HL-60 (cell line): ENCODE results near the gene OSER1.

Source experiments
- POLR2AphosphoS5 ChIP-seq: IDR thresholded peaks from 2 replicates; pipeline ENCODE4 v1.6.1; 2012; ENCODE audit warnings: low read depth
- SPI1 ChIP-seq: IDR thresholded peaks from 2 replicates; pipeline ENCODE4 v1.6.1; 2012; ENCODE audit warnings: low read depth, mild to moderate bottlenecking, borderline replicate concordance
- TF ChIP-seq, protein P1 (sequence below): IDR thresholded peaks from 2 replicates; pipeline ENCODE4 v1.6.1; 2012; ENCODE audit warnings: low read depth; ENCODE audit not compliant: insufficient replicate concordance
- TF ChIP-seq, protein P2 (sequence below): IDR thresholded peaks from one replicate; pipeline ENCODE4 v1.5.1; 2011; ENCODE audit warnings: low read length, control low read depth, inconsistent platforms; ENCODE audit not compliant: insufficient read depth

DNA sequence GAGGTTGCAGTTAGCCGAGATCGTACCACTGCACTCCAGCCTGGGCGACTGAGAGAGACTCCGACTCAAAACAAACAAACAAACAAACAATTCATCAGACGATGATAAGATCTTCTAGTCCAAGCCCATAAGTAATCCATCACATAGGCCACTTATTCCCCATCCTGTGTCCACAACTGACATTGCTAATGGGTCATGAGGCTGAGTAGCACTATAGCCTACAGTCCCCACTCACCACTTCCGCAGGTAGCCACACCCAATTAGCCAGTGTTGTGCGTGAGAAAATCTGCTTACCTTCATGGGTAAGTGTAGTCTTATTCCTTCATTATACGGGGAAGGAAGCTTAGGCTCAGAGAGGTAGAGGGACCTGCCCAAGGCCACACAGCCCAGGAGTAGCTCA lies 36.7 kb downstream of the OSER1 start:
- TF ChIP-seq, protein P1, sequence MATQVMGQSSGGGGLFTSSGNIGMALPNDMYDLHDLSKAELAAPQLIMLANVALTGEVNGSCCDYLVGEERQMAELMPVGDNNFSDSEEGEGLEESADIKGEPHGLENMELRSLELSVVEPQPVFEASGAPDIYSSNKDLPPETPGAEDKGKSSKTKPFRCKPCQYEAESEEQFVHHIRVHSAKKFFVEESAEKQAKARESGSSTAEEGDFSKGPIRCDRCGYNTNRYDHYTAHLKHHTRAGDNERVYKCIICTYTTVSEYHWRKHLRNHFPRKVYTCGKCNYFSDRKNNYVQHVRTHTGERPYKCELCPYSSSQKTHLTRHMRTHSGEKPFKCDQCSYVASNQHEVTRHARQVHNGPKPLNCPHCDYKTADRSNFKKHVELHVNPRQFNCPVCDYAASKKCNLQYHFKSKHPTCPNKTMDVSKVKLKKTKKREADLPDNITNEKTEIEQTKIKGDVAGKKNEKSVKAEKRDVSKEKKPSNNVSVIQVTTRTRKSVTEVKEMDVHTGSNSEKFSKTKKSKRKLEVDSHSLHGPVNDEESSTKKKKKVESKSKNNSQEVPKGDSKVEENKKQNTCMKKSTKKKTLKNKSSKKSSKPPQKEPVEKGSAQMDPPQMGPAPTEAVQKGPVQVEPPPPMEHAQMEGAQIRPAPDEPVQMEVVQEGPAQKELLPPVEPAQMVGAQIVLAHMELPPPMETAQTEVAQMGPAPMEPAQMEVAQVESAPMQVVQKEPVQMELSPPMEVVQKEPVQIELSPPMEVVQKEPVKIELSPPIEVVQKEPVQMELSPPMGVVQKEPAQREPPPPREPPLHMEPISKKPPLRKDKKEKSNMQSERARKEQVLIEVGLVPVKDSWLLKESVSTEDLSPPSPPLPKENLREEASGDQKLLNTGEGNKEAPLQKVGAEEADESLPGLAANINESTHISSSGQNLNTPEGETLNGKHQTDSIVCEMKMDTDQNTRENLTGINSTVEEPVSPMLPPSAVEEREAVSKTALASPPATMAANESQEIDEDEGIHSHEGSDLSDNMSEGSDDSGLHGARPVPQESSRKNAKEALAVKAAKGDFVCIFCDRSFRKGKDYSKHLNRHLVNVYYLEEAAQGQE, result no peak
- TF ChIP-seq, protein P2, sequence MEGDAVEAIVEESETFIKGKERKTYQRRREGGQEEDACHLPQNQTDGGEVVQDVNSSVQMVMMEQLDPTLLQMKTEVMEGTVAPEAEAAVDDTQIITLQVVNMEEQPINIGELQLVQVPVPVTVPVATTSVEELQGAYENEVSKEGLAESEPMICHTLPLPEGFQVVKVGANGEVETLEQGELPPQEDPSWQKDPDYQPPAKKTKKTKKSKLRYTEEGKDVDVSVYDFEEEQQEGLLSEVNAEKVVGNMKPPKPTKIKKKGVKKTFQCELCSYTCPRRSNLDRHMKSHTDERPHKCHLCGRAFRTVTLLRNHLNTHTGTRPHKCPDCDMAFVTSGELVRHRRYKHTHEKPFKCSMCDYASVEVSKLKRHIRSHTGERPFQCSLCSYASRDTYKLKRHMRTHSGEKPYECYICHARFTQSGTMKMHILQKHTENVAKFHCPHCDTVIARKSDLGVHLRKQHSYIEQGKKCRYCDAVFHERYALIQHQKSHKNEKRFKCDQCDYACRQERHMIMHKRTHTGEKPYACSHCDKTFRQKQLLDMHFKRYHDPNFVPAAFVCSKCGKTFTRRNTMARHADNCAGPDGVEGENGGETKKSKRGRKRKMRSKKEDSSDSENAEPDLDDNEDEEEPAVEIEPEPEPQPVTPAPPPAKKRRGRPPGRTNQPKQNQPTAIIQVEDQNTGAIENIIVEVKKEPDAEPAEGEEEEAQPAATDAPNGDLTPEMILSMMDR, result no peak
- TF ChIP-seq POLR2AphosphoS5 (no peak), SPI1 (no peak)
